ENCODE data around the gene DGKI.
"Not testable (repeated sequence)": the region's sequence is repeated elsewhere in the genome, so short reads cannot be mapped to it uniquely, and the experiment has no call there.

The DGKI gene

GRCh38 chr7:137734221-137734620 lies 112.6 kb downstream of the DGKI start:
- no peak for DNase-seq (ENCODE audit: low spot score)

GRCh38 chr7:137732168-137732567 lies 114.6 kb downstream of the DGKI start:
- no peak for DNase-seq (ENCODE audit: low spot score)

- DNase-seq (ENCODE audit: low spot score): no peak
Observed at GRCh38 chr7:137731436-137731835, 115.3 kb downstream of the DGKI start.

- DNase-seq (ENCODE audit: low spot score): no peak
Observed at GRCh38 chr7:137728426-137728825, 118.3 kb downstream of the DGKI start.

GRCh38 chr7:137727413-137727812 lies 119.4 kb downstream of the DGKI start:
- no peak for DNase-seq (ENCODE audit: low spot score)

GRCh38 chr7:137718355-137718754 lies 128.4 kb downstream of the DGKI start:
- no peak for DNase-seq (ENCODE audit: low spot score)

- DNase-seq (ENCODE audit: low spot score): no peak
Observed at GRCh38 chr7:137717811-137718271, 128.9 kb downstream of the DGKI start.

GRCh38 chr7:137717045-137717444 lies 129.7 kb downstream of the DGKI start:
- no peak for DNase-seq (ENCODE audit: low spot score)

GRCh38 chr7:137716061-137716460 lies 130.7 kb downstream of the DGKI start:
- no peak for DNase-seq (ENCODE audit: low spot score)

- no peak for DNase-seq (ENCODE audit: low spot score)
Observed at GRCh38 chr7:137715533-137715932, 131.2 kb downstream of the DGKI start.

GRCh38 chr7:137715121-137715520 lies 131.7 kb downstream of the DGKI start:
- DNase-seq (ENCODE audit: low spot score): no peak

- DNase-seq (ENCODE audit: low spot score): not testable (repeated sequence)
Observed at GRCh38 chr7:137706330-137706729, 140.4 kb downstream of the DGKI start.

- DNase-seq (ENCODE audit: low spot score): no peak
Observed at GRCh38 chr7:137704723-137705122, 142.1 kb downstream of the DGKI start.

GRCh38 chr7:137703291-137704010 lies 143.3 kb downstream of the DGKI start:
- DNase-seq (ENCODE audit: low spot score): no peak

- DNase-seq (ENCODE audit: low spot score): no peak
Observed at GRCh38 chr7:137696988-137697387, 149.8 kb downstream of the DGKI start.

- DNase-seq (ENCODE audit: low spot score): no peak
Observed at GRCh38 chr7:137696376-137696775, 150.4 kb downstream of the DGKI start.

GRCh38 chr7:137695942-137696341 lies 150.8 kb downstream of the DGKI start:
- no peak for DNase-seq (ENCODE audit: low spot score)

GRCh38 chr7:137695494-137695893 lies 151.3 kb downstream of the DGKI start:
- no peak for DNase-seq (ENCODE audit: low spot score)

GRCh38 chr7:137694405-137694804 lies 152.4 kb downstream of the DGKI start:
- no peak for DNase-seq (ENCODE audit: low spot score)

- no peak for DNase-seq (ENCODE audit: low spot score)
Observed at GRCh38 chr7:137692399-137692798, 154.4 kb downstream of the DGKI start.

- no peak for DNase-seq (ENCODE audit: low spot score)
Observed at GRCh38 chr7:137691566-137691965, 155.2 kb downstream of the DGKI start.

- DNase-seq (ENCODE audit: low spot score): no peak
Observed at GRCh38 chr7:137690635-137691034, 156.1 kb downstream of the DGKI start.

GRCh38 chr7:137689761-137690160 lies 157.0 kb downstream of the DGKI start:
- DNase-seq (ENCODE audit: low spot score): no peak

GRCh38 chr7:137687556-137688265 lies 159.1 kb downstream of the DGKI start:
- no peak for DNase-seq (ENCODE audit: low spot score)

Measured in germinal center (tissue), 1 donor.